Stomach (tissue), 9 donors: ENCODE results near the gene REEP6. TPM values are rescaled to one million over a fixed set of nuclear protein-coding genes. Genes with fewer than 3 reads are reported as not detected.
"Not testable (repeated sequence)": the region's sequence is repeated elsewhere in the genome, so short reads cannot be mapped to it uniquely, and the experiment has no call there.

Source experiments
- DNase-seq, 2 donors: peaks; one replicate each; pipeline versions ENCODE4 v3.0.0 to v3.0.0-alpha.2; 2013 to 2019
- H3K27ac ChIP-seq, 5 donors: fragments of 200-600 bp in 4 of 5; sonication (generic) in 4 of 5; one replicate each; pipeline ENCODE4 v1.5.1; 2013 to 2019; ENCODE audit warnings: mild to moderate bottlenecking in 1 of 5, moderate library complexity in 1 of 5
- H3K27me3 ChIP-seq, 3 donors: fragments of 200-600 bp; sonication (generic); one replicate each; pipeline ENCODE4 v1.5.1; 2017 to 2019; ENCODE audit warnings: mixed run types in 1 of 3
- H3K36me3 ChIP-seq, 4 donors: fragments of 200-600 bp; sonication (generic); 1 replicate in 3 of 4; 2 replicates in 1 of 4; pipeline ENCODE4 v1.5.1; 2016 to 2019
- H3K4me1 ChIP-seq, 4 donors: fragments of 200-600 bp; sonication (generic); one replicate each; pipeline ENCODE4 v1.5.1; 2016 to 2019
- H3K4me3 ChIP-seq, 4 donors: fragments of 200-600 bp; sonication (generic) in 3 of 4; one replicate each; pipeline ENCODE4 v1.5.1; 2016 to 2019; ENCODE audit warnings: mild to moderate bottlenecking in 1 of 4
- H3K9me3 ChIP-seq, 4 donors: fragments of 200-600 bp; sonication (generic); one replicate each; pipeline ENCODE4 v1.5.1; 2016 to 2019
- CTCF ChIP-seq, 7 experiments: fragments of 450-650 bp in 4 of 7; fragments of 200-600 bp in 3 of 7; sonication (generic) in 3 of 7; IDR thresholded peaks; one replicate each; pipeline ENCODE4 v1.5.1; 2016 to 2019; ENCODE audit warnings: antibody characterized with exemption in 7 of 7, control low read depth in 2 of 7, mild to moderate bottlenecking in 1 of 7
- EP300 ChIP-seq: sonication (generic); formaldehyde crosslinking; IDR thresholded peaks from one replicate; pipeline ENCODE4 v1.6.1; 2017; ENCODE audit warnings: antibody characterized with exemption
- POLR2A ChIP-seq, 4 donors: fragments of 450-650 bp; IDR thresholded peaks; one replicate each; pipeline ENCODE4 v1.6.1; 2016; ENCODE audit warnings: antibody characterized with exemption in 4 of 4, control low read depth in 2 of 4, mild to moderate bottlenecking in 1 of 4, moderate library complexity in 1 of 4
- POLR2AphosphoS5 ChIP-seq, 3 donors: sonication (generic); formaldehyde crosslinking; IDR thresholded peaks; one replicate each; pipeline ENCODE4 v1.6.1; 2016; ENCODE audit warnings: antibody characterized with exemption in 3 of 3
- WGBS, 5 donors: extraction: QIAGEN DNeasy Blood & Tissue Kit in 3 of 5; methylation state at CpG; one replicate each; pipeline versions ENCODE4 v1.1.5 to v1.1.7; 2013 to 2018; 5-methylcytosine and 5-hydroxymethylcytosine counted together
- intact Hi-C: fragments of 100-400 bp; cut with DNase I; formaldehyde crosslinking; loops from one replicate; pipeline ENCODE4 v1.15.1; 2023; ENCODE audit warnings: low total_unique reads
- polyA plus RNA-seq, 3 donors: library from polyadenylated mRNA; stranded (reverse); fragments of 200-250 nt; gene quantifications; one replicate each; pipeline ENCODE4 v1.2.3, GENCODE V29; 2013
- total RNA-seq, 5 donors: library from RNA; depleted of rRNA; stranded (reverse); fragments of >200 nt; gene quantifications; one replicate each; pipeline versions ENCODE4 v1.1.0 to v1.2.3, GENCODE V29; 2014 to 2016
- donor health status: healthy with polysubstance abuse.
- donor health status: Bipolar disorder and iron deficiency.
- donor health status: healthy.

Gene REEP6
- total and polyA plus RNA-seq, 8 donors, result 3.5 to 24.3 (median 6.1) TPM; not detected in 3

GRCh38 chr19:1475751-1476437 is 15.1 kb upstream of the REEP6 start:
- H3K36me3 ChIP-seq, result peaks cover 0 to 34% (median 27%) of the 10 kb centered on the region in 4 donors
- DNase-seq, result no peak
- 82 to 97% (median 92%) methylated on average over 15 to 31 of the region's 31 CpGs for WGBS, 5 donors
- H3K4me1 ChIP-seq, result peaks cover 34 to 63% (median 58%) of the 10 kb centered on the region in 4 donors
- intact Hi-C loops, result no loop called here
- H3K9me3 ChIP-seq, result no peaks in the 10 kb centered on the region
- H3K4me3 ChIP-seq, result no peak overlapping the region
- no peak overlapping the region for H3K27ac ChIP-seq
- TF ChIP-seq CTCF (IDR thresholded peaks at IDR 0.05) (no peak), POLR2AphosphoS5 (IDR thresholded peaks at IDR 0.05) (no peak)
- peaks cover 14 to 55% (median 30%) of the 10 kb centered on the region in 3 donors for H3K27me3 ChIP-seq

DNA sequence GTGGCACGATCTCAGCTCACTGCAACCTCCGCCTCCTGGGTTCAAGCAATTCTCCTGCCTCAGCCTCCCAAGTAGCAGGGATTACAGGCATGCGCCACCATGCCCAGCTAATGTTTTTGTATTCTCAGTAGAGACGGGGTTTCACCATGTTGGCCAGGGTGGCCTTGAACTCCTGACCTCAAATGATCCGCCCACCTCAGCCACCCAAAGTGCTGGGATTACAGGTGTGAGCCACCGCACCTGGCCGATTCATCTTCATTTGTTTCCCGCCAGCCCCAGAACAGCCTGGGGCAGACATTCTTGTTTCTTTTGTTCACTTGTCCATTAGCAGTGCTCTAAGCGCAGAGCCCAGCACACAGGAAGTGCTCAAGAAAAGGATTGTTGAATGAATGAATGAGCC is 13.9 kb upstream of the REEP6 start:
- intact Hi-C loops, H3K9me3 ChIP-seq, H3K27ac ChIP-seq, H3K4me3 ChIP-seq, DNase-seq: not testable (repeated sequence)
- Histone ChIP-seq H3K4me1 (peaks cover 25 to 52% (median 46%) of the 10 kb centered on the region in 4 donors), H3K27me3 (peaks cover 9 to 43% (median 18%) of the 10 kb centered on the region in 3 donors), H3K36me3 (peaks cover 0 to 34% (median 27%) of the 10 kb centered on the region in 4 donors)
- 86 to 96% (median 94%) methylated on average over 9 of the region's 9 CpGs for WGBS, 5 donors

DNA sequence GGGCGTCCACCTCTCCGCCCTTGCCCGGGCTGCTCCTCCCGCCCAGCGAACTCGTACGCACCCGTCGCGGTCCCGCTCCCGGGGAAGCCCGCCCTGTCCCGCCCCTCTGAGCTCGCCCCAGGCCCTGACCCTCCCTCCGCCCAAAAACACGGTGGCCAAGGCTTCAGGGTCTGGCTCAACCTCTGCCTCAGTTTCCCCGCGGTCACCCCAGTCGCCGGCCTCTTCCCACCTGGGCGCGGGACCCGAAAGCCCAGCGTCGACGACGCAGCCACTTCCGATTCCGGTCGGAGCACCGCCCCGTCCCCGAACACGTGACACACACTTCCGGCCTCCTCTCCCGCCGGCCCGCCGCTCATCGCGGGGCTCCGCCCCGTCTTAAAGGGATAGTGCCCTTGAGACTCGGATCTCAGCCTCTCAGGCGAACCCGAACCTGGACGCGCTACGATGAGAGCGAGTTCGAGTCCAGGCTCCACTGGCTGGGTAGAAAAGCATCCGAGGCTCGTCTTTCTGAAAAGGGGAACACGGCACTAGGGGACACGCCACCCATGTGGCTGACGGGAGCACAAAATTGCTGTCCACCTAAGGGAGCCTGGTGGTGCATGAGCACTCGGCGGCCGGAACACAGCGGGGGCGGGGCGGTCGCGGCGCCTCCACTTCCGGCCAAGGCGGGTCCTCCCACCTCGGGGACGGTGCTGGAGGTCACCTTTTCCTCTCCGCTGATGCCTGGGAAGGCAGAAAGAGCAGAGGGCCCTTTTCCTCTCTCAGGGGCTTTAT is 11.9 kb upstream of the REEP6 start, which contains the start of gene C19orf25:
Gene C19orf25, minus strand, starts transcription at position 282 of the 774 bp plus-strand sequence. CDS start 312 bp downstream, outside the sequence.
- peak; percentile 95 to 97 for DNase-seq
- peak within 1 kb of the TSS; percentile 85 to 99 (median 94) for H3K4me3 ChIP-seq
- peak within 1 kb of the TSS; percentile 79 to 89 (median 82) for H3K27ac ChIP-seq
- intact Hi-C loops, result no loop called here
- peaks cover 20 to 33% (median 28%) of the 10 kb centered on the region in 4 donors for H3K4me1 ChIP-seq
- H3K9me3 ChIP-seq, result no peaks in the 10 kb centered on the region
- H3K36me3 ChIP-seq, result peaks cover 0 to 32% (median 27%) of the 10 kb centered on the region in 4 donors
- WGBS, 5 donors, result 0 to 1% (median 0%) methylated on average over 24 to 71 of the region's 71 CpGs
- TF ChIP-seq CTCF (IDR thresholded peaks at IDR 0.05) (no peak), POLR2A (IDR thresholded peaks at IDR 0.05) (no peak), EP300 (no peak), POLR2AphosphoS5 (IDR thresholded peaks at IDR 0.05) (peak; percentile 81 to 97 (median 81))
- H3K27me3 ChIP-seq, result peaks cover 0 to 23% (median 1%) of the 10 kb centered on the region in 3 donors

DNA sequence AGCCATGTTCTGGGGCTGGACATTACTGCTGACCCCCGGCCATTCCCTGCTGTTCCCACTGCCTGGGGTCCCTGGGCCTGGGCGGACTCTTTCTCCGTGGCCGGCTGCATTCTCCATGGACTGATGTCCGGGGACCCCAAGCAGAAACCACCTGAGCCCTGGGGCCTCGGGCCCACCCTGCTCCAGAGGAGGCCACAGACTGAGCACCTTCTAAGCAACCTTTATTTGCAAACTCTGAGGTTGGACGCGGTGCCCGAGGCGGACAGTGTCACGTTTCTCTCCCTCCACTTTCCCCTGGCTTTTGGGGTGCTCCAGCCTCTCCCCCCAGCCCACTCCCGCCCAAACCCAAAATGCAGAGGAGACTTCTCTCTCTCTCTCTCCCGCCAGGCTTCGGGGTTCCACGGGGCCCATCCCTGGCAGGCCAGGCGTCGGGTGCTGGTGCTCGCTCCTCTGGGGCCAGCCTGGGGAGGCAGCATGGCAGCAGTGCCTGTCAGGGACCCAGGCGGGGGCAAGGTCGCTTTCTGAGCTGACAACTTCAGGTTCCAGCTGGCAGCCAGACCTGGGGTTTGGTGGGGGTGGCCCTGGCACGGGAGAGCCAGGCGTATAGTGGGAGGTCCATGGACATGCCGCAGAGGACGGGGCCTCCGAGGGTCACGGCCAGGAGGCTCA is 9.6 kb upstream of the REEP6 start:
- no peaks in the 10 kb centered on the region for H3K9me3 ChIP-seq
- H3K4me1 ChIP-seq, result peaks cover 18 to 29% (median 24%) of the 10 kb centered on the region in 4 donors
- H3K36me3 ChIP-seq, result peaks cover 0 to 10% (median 5%) of the 10 kb centered on the region in 4 donors
- intact Hi-C loops, result no loop called here
- no peak overlapping the region for H3K4me3 ChIP-seq
- no peak overlapping the region for H3K27ac ChIP-seq
- no peak for DNase-seq
- 77 to 92% (median 80%) methylated on average over 17 to 26 of the region's 26 CpGs for WGBS, 5 donors
- peaks cover 0 to 3% (median 0%) of the 10 kb centered on the region in 3 donors for H3K27me3 ChIP-seq
- TF ChIP-seq POLR2A (IDR thresholded peaks at IDR 0.05) (no peak), EP300 (no peak), POLR2AphosphoS5 (IDR thresholded peaks at IDR 0.05) (no peak), CTCF (IDR thresholded peaks at IDR 0.05) (no peak)
